PC-9 (cell line): ENCODE measurements around the gene MYO5A. TPM values are rescaled to one million over a fixed set of nuclear protein-coding genes. Genes with fewer than 3 reads are reported as not detected.
"Not testable (repeated sequence)": the region's sequence is repeated elsewhere in the genome, so short reads cannot be mapped to it uniquely, and the experiment has no call there.

Source experiments
- BruUV-seq: library from RNA; stranded (reverse); fragments of 400-500 nt; replicated peaks from 2 replicates; lab custom pipeline; 2021; lab: Mats Ljungman, UMichigan
- CTCF ChIA-PET: fragments of 300-600 bp; sonication (Branson Sonifier 250); formaldehyde crosslinking; loops from one replicate; lab custom pipeline; 2022; ENCODE audit warnings: antibody characterized with exemption; lab: Charles Lee
- POLR2A ChIA-PET: fragments of 300-600 bp; sonication (Branson Sonifier 250); formaldehyde crosslinking; loops from one replicate; lab custom pipeline; 2022; ENCODE audit warnings: antibody characterized with exemption; ENCODE audit not compliant: unreplicated experiment; lab: Charles Lee
- DNase-seq, 2 experiments: peaks; one replicate each; pipeline versions ENCODE4 v3.0.0 to v3.0.0-alpha.2; 2015 to 2022; ENCODE audit warnings: mixed read lengths in 1 of 2
- H2AFZ ChIP-seq: fragments of 200-600 bp; sonication (generic); 2 replicates; pipeline ENCODE4 v1.8.1; 2017; ENCODE audit warnings: antibody characterized with exemption
- H3F3A ChIP-seq: fragments of 200-600 bp; sonication (generic); 2 replicates; pipeline ENCODE4 v1.8.1; 2017; ENCODE audit warnings: antibody characterized with exemption, mild to moderate bottlenecking, low read depth; ENCODE audit not compliant: insufficient read depth
- H3K27ac ChIP-seq: fragments of 200-600 bp; sonication (generic); 2 replicates; pipeline ENCODE4 v1.6.1; 2016; ENCODE audit warnings: mixed run types
- H3K27me3 ChIP-seq: fragments of 200-600 bp; sonication (generic); 2 replicates; pipeline ENCODE4 v1.6.1; 2016; ENCODE audit warnings: low read depth, mixed run types; ENCODE audit not compliant: insufficient read depth
- H3K36me3 ChIP-seq: fragments of 200-600 bp; sonication (generic); 2 replicates; pipeline ENCODE4 v1.6.1; 2016; ENCODE audit warnings: low read depth, mixed run types
- H3K4me1 ChIP-seq: fragments of 200-600 bp; sonication (generic); replicated peaks from 2 replicates; pipeline ENCODE4 v1.6.1; 2016; ENCODE audit warnings: mixed run types; ENCODE audit not compliant: insufficient read depth
- H3K4me2 ChIP-seq: fragments of 200-600 bp; sonication (generic); 2 replicates; pipeline ENCODE4 v1.6.1; 2017; ENCODE audit warnings: mixed run types
- H3K4me3 ChIP-seq: fragments of 200-600 bp; sonication (generic); 2 replicates; pipeline ENCODE4 v1.6.1; 2016; ENCODE audit warnings: mixed run types
- H3K79me2 ChIP-seq: fragments of 200-600 bp; sonication (generic); 2 replicates; pipeline ENCODE4 v1.6.1; 2017; ENCODE audit warnings: low read depth, mixed run types
- H3K9me2 ChIP-seq: fragments of 200-600 bp; sonication (generic); 2 replicates; pipeline ENCODE4 v1.8.1; 2017; ENCODE audit warnings: mild to moderate bottlenecking; ENCODE audit not compliant: insufficient read depth
- H3K9me3 ChIP-seq: fragments of 200-600 bp; sonication (generic); 2 replicates; pipeline ENCODE4 v1.8.1; 2016; ENCODE audit warnings: low read depth; ENCODE audit not compliant: insufficient read depth
- H4K20me1 ChIP-seq: fragments of 200-600 bp; sonication (generic); 2 replicates; pipeline ENCODE4 v1.8.1; 2017; ENCODE audit not compliant: insufficient read depth
- EZH2 ChIP-seq: fragments of 200-600 bp; sonication (generic); IDR thresholded peaks from 2 replicates; pipeline ENCODE4 v1.8.0; 2017; ENCODE audit warnings: antibody characterized with exemption, low read depth
- intact Hi-C: fragments of 100-400 bp; cut with micrococcal nuclease; formaldehyde crosslinking; loops from one replicate; pipeline ENCODE4 v1.10.0; 2022; ENCODE audit not compliant: unreplicated experiment
- total RNA-seq: library from RNA; stranded (reverse); gene quantifications from 2 replicates; pipeline ENCODE4 v1.2.3, GENCODE V29; 2021
- TF ChIP-seq, protein P1 (sequence below): fragments of 200-600 bp; sonication (generic); conservative IDR thresholded peaks from 2 replicates; pipeline ENCODE4 v1.6.1; 2017; ENCODE audit warnings: mixed run types, antibody characterized with exemption, mild to moderate bottlenecking, moderate library complexity

The MYO5A gene
- total RNA-seq, 1 experiment from 2014 or later, result 10.7 TPM

DNA sequence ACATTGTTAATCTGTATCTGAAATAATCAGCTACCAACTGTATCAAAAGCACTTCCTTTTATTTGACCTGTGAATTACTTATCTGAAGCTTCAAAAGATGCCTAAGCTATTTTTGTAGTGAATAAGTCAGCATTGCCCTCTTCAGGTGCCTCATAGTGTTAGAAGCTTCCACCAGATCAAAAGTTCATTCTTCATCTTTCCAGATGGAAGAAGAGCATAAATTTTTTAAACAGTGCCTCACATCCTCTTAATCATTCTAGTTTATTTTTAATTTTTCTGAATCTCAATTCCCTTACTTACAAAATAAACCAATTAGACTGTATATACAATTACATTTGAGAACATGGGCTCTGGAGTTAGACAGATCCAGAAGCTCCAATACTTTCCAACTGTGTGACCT, 65.0 kb downstream of the MYO5A start:
- no peaks in the 10 kb centered on the region for H3K79me2 ChIP-seq

DNA sequence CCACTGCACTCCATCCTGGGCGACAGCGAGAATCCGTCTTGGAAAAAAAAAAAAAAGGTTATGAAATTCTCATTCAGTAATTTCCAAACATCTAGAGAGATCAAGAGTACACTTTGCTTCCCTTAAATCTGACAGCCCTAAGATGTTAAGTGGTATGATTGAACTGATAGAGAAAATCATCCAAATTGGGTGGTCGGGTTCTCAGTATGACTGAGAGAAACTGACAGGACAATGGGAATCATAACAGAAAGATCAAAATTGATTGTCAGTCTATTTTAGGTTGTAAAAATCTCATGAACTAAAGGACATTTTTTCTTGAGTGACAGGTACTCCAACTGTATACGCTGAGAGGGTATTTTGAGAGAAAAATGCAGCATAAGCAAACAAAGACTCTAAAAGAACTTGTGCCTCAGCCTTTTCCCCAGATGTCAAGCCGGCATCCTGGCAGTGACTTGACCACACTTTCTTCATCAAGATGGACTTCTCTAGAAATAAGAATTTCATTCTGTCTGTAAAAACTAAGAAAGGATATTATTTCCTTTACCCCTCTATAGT, 65.8 kb downstream of the MYO5A start:
- Histone ChIP-seq H2AFZ (no peak overlapping the region), H3K4me2 (no peak overlapping the region), H3K4me1 (no peaks in the 10 kb centered on the region), H3K4me3 (no peak overlapping the region), H3K36me3 (no peaks in the 10 kb centered on the region), H3K9me3 (no peaks in the 10 kb centered on the region), H3K27me3 (no peaks in the 10 kb centered on the region), H4K20me1 (no peaks in the 10 kb centered on the region), H3F3A (no peaks in the 10 kb centered on the region), H3K9me2 (no peaks in the 10 kb centered on the region), H3K79me2 (no peaks in the 10 kb centered on the region), H3K27ac (no peak overlapping the region)
- no peak for TF ChIP-seq EZH2
- TF ChIP-seq, protein P1, sequence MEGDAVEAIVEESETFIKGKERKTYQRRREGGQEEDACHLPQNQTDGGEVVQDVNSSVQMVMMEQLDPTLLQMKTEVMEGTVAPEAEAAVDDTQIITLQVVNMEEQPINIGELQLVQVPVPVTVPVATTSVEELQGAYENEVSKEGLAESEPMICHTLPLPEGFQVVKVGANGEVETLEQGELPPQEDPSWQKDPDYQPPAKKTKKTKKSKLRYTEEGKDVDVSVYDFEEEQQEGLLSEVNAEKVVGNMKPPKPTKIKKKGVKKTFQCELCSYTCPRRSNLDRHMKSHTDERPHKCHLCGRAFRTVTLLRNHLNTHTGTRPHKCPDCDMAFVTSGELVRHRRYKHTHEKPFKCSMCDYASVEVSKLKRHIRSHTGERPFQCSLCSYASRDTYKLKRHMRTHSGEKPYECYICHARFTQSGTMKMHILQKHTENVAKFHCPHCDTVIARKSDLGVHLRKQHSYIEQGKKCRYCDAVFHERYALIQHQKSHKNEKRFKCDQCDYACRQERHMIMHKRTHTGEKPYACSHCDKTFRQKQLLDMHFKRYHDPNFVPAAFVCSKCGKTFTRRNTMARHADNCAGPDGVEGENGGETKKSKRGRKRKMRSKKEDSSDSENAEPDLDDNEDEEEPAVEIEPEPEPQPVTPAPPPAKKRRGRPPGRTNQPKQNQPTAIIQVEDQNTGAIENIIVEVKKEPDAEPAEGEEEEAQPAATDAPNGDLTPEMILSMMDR, result no peak
- ChIA-PET POLR2A (interaction anchor here (0.5 to 0.6 kb wide), 2 partner anchors 121 to 206 kb away, joined by 3 read pairs; no protein-coding TSS in a partner anchor), CTCF (interaction anchor here (0.9 to 1.3 kb wide), 4 partner anchors 132 to 209 kb away, joined by 3 to 5 read pairs (median 3); no protein-coding TSS in a partner anchor)
- no TSS peak for BruUV-seq
- DNase-seq, result no peak
- intact Hi-C loops, result loop anchor here (1.0 to 2.0 kb wide), 2 partner anchors 132 to 206 kb away; no protein-coding TSS in a partner anchor

More for the DNA sequence above, 65.0 kb downstream of the MYO5A start:
- ChIA-PET CTCF (interaction anchor here (0.6 to 1.3 kb wide), 5 partner anchors 126 to 209 kb away, joined by 3 to 5 read pairs (median 3); no protein-coding TSS in a partner anchor), POLR2A (interaction anchor here (0.5 to 0.6 kb wide), 2 partner anchors 121 to 207 kb away, joined by 3 read pairs; no protein-coding TSS in a partner anchor)
- Histone ChIP-seq H3K27me3 (no peaks in the 10 kb centered on the region), H3K9me2 (no peaks in the 10 kb centered on the region), H3K27ac (no peak overlapping the region), H3K36me3 (no peaks in the 10 kb centered on the region), H3K9me3 (no peaks in the 10 kb centered on the region), H2AFZ (no peak overlapping the region), H3K4me2 (no peak overlapping the region), H3F3A (no peaks in the 10 kb centered on the region), H3K4me1 (no peaks in the 10 kb centered on the region), H3K4me3 (no peak overlapping the region), H4K20me1 (no peaks in the 10 kb centered on the region)
- BruUV-seq, result no TSS peak
- intact Hi-C loops, result loop anchor here (1.0 to 2.0 kb wide), 2 partner anchors 132 to 207 kb away; no protein-coding TSS in a partner anchor
- TF ChIP-seq, protein P1, result no peak
- TF ChIP-seq EZH2, result no peak
- DNase-seq, result no peak

DNA sequence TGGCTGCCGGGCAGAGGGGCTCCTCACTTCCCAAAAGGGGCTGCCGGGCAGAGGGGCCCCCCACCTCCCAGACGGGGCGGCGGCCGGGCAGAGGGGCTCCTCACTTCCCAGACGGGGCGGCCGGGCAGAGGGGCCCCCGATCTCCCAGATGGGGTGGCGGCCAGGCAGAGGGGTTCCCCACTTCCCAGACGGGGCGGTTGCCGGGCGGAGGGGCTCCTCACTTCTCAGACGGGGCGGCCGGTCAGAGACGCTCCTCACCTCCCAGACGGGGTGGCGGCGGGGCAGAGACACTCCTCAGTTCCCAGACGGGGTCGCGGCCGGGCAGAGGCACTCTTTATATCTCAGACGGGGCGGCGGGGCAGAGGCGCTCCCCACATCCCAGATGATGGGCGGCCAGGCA, 69.0 kb downstream of the MYO5A start:
- H3K4me3 ChIP-seq, H3K27me3 ChIP-seq, intact Hi-C loops, H3K4me1 ChIP-seq, DNase-seq, CTCF ChIA-PET, BruUV-seq, H3K4me2 ChIP-seq, H3K79me2 ChIP-seq, H3K36me3 ChIP-seq, H3K9me3 ChIP-seq, H2AFZ ChIP-seq, POLR2A ChIA-PET, H3K27ac ChIP-seq, H3K9me2 ChIP-seq, H3F3A ChIP-seq, H4K20me1 ChIP-seq: not testable (repeated sequence)

DNA sequence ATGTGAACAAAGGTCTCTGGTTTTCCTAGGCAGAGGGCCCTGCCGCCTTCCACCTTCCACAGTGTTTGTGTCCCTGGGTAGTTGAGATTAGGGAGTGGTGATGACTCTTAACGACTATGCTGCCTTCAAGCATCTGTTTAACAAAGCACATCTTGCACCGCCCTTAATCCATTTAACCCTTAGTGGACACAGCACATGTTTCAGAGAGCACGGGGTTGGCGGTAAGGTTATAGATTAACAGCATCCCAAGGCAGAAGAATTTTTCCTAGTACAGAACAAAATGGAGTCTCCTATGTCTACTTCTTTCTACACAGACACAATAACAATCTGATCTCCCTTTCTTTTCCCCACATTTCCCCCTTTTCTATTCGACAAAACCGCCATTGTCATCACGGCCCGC, 69.4 kb downstream of the MYO5A start:
- H3K27ac ChIP-seq, H3K9me3 ChIP-seq, H3K36me3 ChIP-seq, intact Hi-C loops, H3F3A ChIP-seq, H3K4me3 ChIP-seq, H3K79me2 ChIP-seq, H3K4me2 ChIP-seq, DNase-seq, BruUV-seq, H3K4me1 ChIP-seq, H4K20me1 ChIP-seq, H2AFZ ChIP-seq, POLR2A ChIA-PET, H3K27me3 ChIP-seq, H3K9me2 ChIP-seq: not testable (repeated sequence)
- CTCF ChIA-PET, result interaction anchor here (0.7 kb wide), 1 partner anchor 15 kb away, joined by 3 read pairs; no protein-coding TSS in a partner anchor
